Calu3 (cell line): ENCODE data around the gene JADE2. TPM values are rescaled to one million over a fixed set of nuclear protein-coding genes. Genes with fewer than 3 reads are reported as not detected.

ENCODE experiments used
- BruUV-seq: library from RNA; stranded (reverse); fragments of 400-500 nt; replicated peaks from 2 replicates; lab custom pipeline; 2021; lab: Mats Ljungman, UMichigan
- CTCF ChIA-PET: fragments of 300-600 bp; sonication (Branson Sonifier 250); formaldehyde crosslinking; loops from one replicate; lab custom pipeline; 2022; ENCODE audit warnings: antibody characterized with exemption; lab: Charles Lee
- DNase-seq: peaks from one replicate; pipeline ENCODE4 v3.0.0; 2022
- H3K27ac Mint-ChIP-seq: one replicate; pipeline ENCODE4 v1.8.0; 2022; ENCODE audit warnings: mixed read lengths; ENCODE audit not compliant: unreplicated experiment
- H3K27me3 Mint-ChIP-seq: one replicate; pipeline ENCODE4 v1.8.0; 2022; ENCODE audit warnings: mixed read lengths; ENCODE audit not compliant: unreplicated experiment
- H3K36me3 Mint-ChIP-seq: one replicate; pipeline ENCODE4 v1.8.0; 2022; ENCODE audit warnings: mild to moderate bottlenecking, moderate library complexity, mixed read lengths; ENCODE audit not compliant: insufficient read depth, unreplicated experiment
- H3K4me1 Mint-ChIP-seq: one replicate; pipeline ENCODE4 v1.8.0; 2022; ENCODE audit warnings: mild to moderate bottlenecking, low read depth, mixed read lengths; ENCODE audit not compliant: unreplicated experiment
- H3K4me3 Mint-ChIP-seq: one replicate; pipeline ENCODE4 v1.8.0; 2022; ENCODE audit warnings: mild to moderate bottlenecking, low read depth, moderate library complexity, mixed read lengths; ENCODE audit not compliant: unreplicated experiment
- H3K9me3 Mint-ChIP-seq: one replicate; pipeline ENCODE4 v1.8.0; 2022; ENCODE audit warnings: low read depth, mixed read lengths; ENCODE audit not compliant: unreplicated experiment
- intact Hi-C: fragments of 100-400 bp; cut with micrococcal nuclease; formaldehyde crosslinking; loops from one replicate; pipeline ENCODE4 v1.10.0; 2022; ENCODE audit not compliant: unreplicated experiment
- total RNA-seq: library from RNA; stranded (reverse); gene quantifications from 2 replicates; pipeline ENCODE4 v1.2.3, GENCODE V29; 2022
- TF ChIP-seq, protein P1 (sequence below): fragments of 200-600 bp; IDR thresholded peaks from one replicate; pipeline ENCODE4 v1.8.0; 2022; ENCODE audit warnings: antibody characterized with exemption; ENCODE audit not compliant: unreplicated experiment

JADE2 gene
- total RNA-seq, 1 experiment from 2014 or later = 93.4 TPM

DNA sequence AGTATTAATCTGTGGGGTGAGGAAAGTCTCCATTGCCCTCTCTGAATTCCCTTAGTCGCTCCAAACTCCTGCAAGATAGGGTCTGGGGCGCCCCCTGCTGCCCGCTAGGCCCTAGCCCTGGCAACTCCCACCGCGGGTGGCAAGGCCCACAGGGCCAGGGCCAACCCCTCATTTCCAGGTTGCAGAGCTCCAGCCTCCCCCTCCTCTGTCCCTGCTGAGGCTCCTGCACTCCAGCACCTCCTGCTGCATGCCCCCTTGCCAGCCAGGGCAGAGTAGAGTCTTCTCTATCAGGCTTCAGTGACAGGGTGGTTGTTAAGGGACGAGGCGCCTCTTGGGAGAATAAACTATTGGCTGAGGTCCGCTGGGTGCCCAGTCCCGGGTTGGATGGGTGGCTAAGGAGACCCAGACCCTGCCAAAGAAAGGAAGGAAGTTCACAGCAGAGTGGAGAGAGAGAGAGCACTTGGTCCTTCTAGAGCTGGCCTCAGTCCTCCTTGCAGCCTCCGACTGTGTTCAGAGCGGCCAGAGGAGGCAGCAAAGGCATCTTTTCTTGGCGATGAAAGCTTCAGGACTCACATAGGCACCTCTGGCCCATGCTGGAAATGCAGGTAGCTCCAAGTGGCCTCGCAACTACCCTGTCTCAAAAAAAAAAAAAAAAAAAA is 61.5 kb downstream of the JADE2 start:
- no peak overlapping the region for H3K27ac Mint-ChIP-seq

GRCh38 chr5:134590992-134591659 is 65.7 kb downstream of the JADE2 start:
- Mint-ChIP-seq H3K36me3 (peaks cover 22% of the 10 kb centered on the region), H3K27me3 (no peaks in the 10 kb centered on the region), H3K4me3 (peak overlapping the region; percentile 5), H3K4me1 (peaks cover 38% of the 10 kb centered on the region), H3K27ac (peak overlapping the region; percentile 68), H3K9me3 (no peaks in the 10 kb centered on the region)
- DNase-seq = peak; percentile 90
- intact Hi-C loops = loop anchor here (5.0 kb wide), 2 partner anchors 41 to 146 kb away; partner anchors contain the start of genes CAMLG and SAR1B
- TF ChIP-seq, protein P1, sequence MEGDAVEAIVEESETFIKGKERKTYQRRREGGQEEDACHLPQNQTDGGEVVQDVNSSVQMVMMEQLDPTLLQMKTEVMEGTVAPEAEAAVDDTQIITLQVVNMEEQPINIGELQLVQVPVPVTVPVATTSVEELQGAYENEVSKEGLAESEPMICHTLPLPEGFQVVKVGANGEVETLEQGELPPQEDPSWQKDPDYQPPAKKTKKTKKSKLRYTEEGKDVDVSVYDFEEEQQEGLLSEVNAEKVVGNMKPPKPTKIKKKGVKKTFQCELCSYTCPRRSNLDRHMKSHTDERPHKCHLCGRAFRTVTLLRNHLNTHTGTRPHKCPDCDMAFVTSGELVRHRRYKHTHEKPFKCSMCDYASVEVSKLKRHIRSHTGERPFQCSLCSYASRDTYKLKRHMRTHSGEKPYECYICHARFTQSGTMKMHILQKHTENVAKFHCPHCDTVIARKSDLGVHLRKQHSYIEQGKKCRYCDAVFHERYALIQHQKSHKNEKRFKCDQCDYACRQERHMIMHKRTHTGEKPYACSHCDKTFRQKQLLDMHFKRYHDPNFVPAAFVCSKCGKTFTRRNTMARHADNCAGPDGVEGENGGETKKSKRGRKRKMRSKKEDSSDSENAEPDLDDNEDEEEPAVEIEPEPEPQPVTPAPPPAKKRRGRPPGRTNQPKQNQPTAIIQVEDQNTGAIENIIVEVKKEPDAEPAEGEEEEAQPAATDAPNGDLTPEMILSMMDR = no peak
- CTCF ChIA-PET = interaction anchor here (0.6 to 1.5 kb wide), 5 partner anchors 17 to 147 kb away, joined by 3 to 6 read pairs (median 3); partner anchors contain the start of genes CAMLG and SEC24A
- no TSS peak for BruUV-seq

More for the DNA sequence above, 61.5 kb downstream of the JADE2 start:
- peak overlapping the region; percentile 26 for H3K4me3 Mint-ChIP-seq
- CTCF ChIA-PET = interaction anchor here (0.5 to 2.1 kb wide), 48 partner anchors 9 to 560 kb away, joined by 3 to 28 read pairs (median 4); partner anchors contain the start of genes CAMLG, CDKN2AIPNL, PCBD2 and PPP2CA
- TF ChIP-seq, protein P1 = peak; percentile 90
- intact Hi-C loops = loop anchor here (2.0 kb wide), 3 partner anchors 60 to 402 kb away; no protein-coding TSS in a partner anchor
- DNase-seq = peak; percentile 97
- no peaks in the 10 kb centered on the region for H3K27me3 Mint-ChIP-seq
- peaks cover 29% of the 10 kb centered on the region for H3K4me1 Mint-ChIP-seq
- H3K9me3 Mint-ChIP-seq = no peaks in the 10 kb centered on the region
- no TSS peak for BruUV-seq
- peaks cover 31% of the 10 kb centered on the region for H3K36me3 Mint-ChIP-seq

GRCh38 chr5:134592141-134592746 is 66.8 kb downstream of the JADE2 start:
- CTCF ChIA-PET = interaction anchor here (0.6 to 1.3 kb wide), 3 partner anchors 31 to 69 kb away, joined by 3 to 4 read pairs (median 3); partner anchors contain the start of gene SAR1B
- intact Hi-C loops = loop anchor here (5.0 kb wide), 2 partner anchors 40 to 145 kb away; partner anchors contain the start of genes CAMLG and SAR1B
- peak overlapping the region; percentile 5 for H3K4me3 Mint-ChIP-seq
- no peaks in the 10 kb centered on the region for H3K27me3 Mint-ChIP-seq
- H3K9me3 Mint-ChIP-seq = no peaks in the 10 kb centered on the region
- H3K36me3 Mint-ChIP-seq = peaks cover 18% of the 10 kb centered on the region
- peak overlapping the region; percentile 68 for H3K27ac Mint-ChIP-seq
- TF ChIP-seq, protein P1 = no peak
- BruUV-seq = no TSS peak
- H3K4me1 Mint-ChIP-seq = peaks cover 31% of the 10 kb centered on the region
- peak; percentile 23 for DNase-seq

DNA sequence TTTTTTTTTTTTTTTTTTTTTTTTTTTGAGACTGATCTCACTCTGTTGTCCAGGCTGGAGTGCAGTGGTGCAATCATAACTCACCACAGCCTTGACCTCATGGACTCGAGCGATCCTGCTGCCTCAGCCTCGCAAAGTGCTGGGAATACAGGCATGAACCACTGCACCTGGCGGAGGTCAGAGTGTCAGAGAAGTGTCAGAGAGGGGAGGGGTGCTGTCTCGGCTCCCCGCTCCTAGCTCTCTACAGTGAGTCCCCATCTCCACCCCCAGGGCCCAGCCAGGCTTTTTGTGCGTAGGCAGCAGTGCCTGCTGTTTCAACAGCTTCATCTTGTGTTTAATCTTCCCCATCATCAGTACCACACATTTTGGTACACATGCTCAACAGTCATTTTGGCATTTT is 68.9 kb downstream of the JADE2 start:
- CTCF ChIA-PET = interaction anchor here (0.7 kb wide), 2 partner anchors 294 to 476 kb away, joined by 5 to 9 read pairs; no protein-coding TSS in a partner anchor
- Mint-ChIP-seq H3K4me1 (peaks cover 29% of the 10 kb centered on the region), H3K27me3 (no peaks in the 10 kb centered on the region), H3K36me3 (peaks cover 18% of the 10 kb centered on the region), H3K9me3 (no peaks in the 10 kb centered on the region), H3K27ac (no peak overlapping the region), H3K4me3 (no peak overlapping the region)
- intact Hi-C loops = loop anchor here (5.0 kb wide), 2 partner anchors 38 to 143 kb away; partner anchors contain the start of genes CAMLG and SAR1B
- DNase-seq = no peak
- TF ChIP-seq, protein P1 = no peak
- BruUV-seq = no TSS peak
